ENCODE results near the gene PTPN11.

Gene PTPN11

GRCh38 chr12:112524676-112525425, 106.1 kb downstream of the PTPN11 start:
- H3K4me3 Mint-ChIP-seq, result no peak overlapping the region
- peaks cover 3% of the 10 kb centered on the region for H3K9me3 Mint-ChIP-seq
- TF ChIP-seq, protein P1, sequence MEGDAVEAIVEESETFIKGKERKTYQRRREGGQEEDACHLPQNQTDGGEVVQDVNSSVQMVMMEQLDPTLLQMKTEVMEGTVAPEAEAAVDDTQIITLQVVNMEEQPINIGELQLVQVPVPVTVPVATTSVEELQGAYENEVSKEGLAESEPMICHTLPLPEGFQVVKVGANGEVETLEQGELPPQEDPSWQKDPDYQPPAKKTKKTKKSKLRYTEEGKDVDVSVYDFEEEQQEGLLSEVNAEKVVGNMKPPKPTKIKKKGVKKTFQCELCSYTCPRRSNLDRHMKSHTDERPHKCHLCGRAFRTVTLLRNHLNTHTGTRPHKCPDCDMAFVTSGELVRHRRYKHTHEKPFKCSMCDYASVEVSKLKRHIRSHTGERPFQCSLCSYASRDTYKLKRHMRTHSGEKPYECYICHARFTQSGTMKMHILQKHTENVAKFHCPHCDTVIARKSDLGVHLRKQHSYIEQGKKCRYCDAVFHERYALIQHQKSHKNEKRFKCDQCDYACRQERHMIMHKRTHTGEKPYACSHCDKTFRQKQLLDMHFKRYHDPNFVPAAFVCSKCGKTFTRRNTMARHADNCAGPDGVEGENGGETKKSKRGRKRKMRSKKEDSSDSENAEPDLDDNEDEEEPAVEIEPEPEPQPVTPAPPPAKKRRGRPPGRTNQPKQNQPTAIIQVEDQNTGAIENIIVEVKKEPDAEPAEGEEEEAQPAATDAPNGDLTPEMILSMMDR (IDR thresholded peaks at IDR 0.05), result no peak
- H3K27ac Mint-ChIP-seq, result no peak overlapping the region
- H3K36me3 Mint-ChIP-seq (ENCODE audit: low read depth), result no peaks in the 10 kb centered on the region
- peaks cover 8% of the 10 kb centered on the region for H3K27me3 Mint-ChIP-seq (ENCODE audit: low read depth, poor library complexity)
- no peaks in the 10 kb centered on the region for H3K4me1 Mint-ChIP-seq
- DNase-seq, result no peak

GRCh38 chr12:112525426-112525809, 106.7 kb downstream of the PTPN11 start:
- peaks cover 3% of the 10 kb centered on the region for H3K9me3 Mint-ChIP-seq
- no peak for DNase-seq
- no peak overlapping the region for H3K4me3 Mint-ChIP-seq
- TF ChIP-seq, protein P1 (IDR thresholded peaks at IDR 0.05), result no peak
- peaks cover 8% of the 10 kb centered on the region for H3K27me3 Mint-ChIP-seq (ENCODE audit: low read depth, poor library complexity)
- H3K36me3 Mint-ChIP-seq (ENCODE audit: low read depth), result no peaks in the 10 kb centered on the region
- H3K27ac Mint-ChIP-seq, result no peak overlapping the region
- no peaks in the 10 kb centered on the region for H3K4me1 Mint-ChIP-seq

- Mint-ChIP-seq H3K36me3 (ENCODE audit: low read depth) (no peaks in the 10 kb centered on the region), H3K27ac (no peak overlapping the region), H3K4me3 (no peak overlapping the region), H3K4me1 (no peaks in the 10 kb centered on the region), H3K9me3 (no peaks in the 10 kb centered on the region), H3K27me3 (ENCODE audit: low read depth, poor library complexity) (peaks cover 4% of the 10 kb centered on the region)
- no peak for DNase-seq
- TF ChIP-seq, protein P1 (IDR thresholded peaks at IDR 0.05), result no peak
These were observed 108.3 kb downstream of the PTPN11 start for GRCh38 chr12:112527082-112527481.

DNA sequence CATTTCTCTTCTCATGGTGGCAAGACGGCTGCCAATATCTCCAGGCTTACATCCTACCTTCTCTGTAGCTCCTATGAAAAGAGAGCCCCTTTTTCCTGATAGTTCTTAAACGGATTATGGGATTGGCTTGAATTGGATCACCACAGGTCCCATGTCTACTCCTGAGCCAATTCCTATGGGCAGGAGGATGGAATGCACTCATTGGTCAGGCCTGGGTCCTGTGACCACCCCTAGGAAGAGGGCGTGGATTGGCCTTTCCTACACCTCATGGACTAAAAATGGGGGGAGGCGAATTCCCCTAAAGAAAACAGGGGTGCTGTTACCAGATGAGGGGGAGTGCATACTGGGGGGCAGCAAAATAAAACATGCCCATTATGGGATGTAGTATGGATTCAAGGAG, 108.8 kb downstream of the PTPN11 start:
- DNase-seq, result no peak
- TF ChIP-seq, protein P1 (IDR thresholded peaks at IDR 0.05), result no peak
- Mint-ChIP-seq H3K36me3 (ENCODE audit: low read depth) (no peaks in the 10 kb centered on the region), H3K4me1 (no peaks in the 10 kb centered on the region), H3K27me3 (ENCODE audit: low read depth, poor library complexity) (peaks cover 4% of the 10 kb centered on the region), H3K4me3 (no peak overlapping the region), H3K9me3 (no peaks in the 10 kb centered on the region), H3K27ac (no peak overlapping the region)

GRCh38 chr12:112528521-112528920, 109.8 kb downstream of the PTPN11 start:
- Mint-ChIP-seq H3K9me3 (no peaks in the 10 kb centered on the region), H3K4me3 (no peak overlapping the region), H3K4me1 (no peaks in the 10 kb centered on the region), H3K27ac (no peak overlapping the region), H3K36me3 (ENCODE audit: low read depth) (no peaks in the 10 kb centered on the region), H3K27me3 (ENCODE audit: low read depth, poor library complexity) (peaks cover 4% of the 10 kb centered on the region)
- DNase-seq, result no peak
- TF ChIP-seq, protein P1 (IDR thresholded peaks at IDR 0.05), result no peak

DNA sequence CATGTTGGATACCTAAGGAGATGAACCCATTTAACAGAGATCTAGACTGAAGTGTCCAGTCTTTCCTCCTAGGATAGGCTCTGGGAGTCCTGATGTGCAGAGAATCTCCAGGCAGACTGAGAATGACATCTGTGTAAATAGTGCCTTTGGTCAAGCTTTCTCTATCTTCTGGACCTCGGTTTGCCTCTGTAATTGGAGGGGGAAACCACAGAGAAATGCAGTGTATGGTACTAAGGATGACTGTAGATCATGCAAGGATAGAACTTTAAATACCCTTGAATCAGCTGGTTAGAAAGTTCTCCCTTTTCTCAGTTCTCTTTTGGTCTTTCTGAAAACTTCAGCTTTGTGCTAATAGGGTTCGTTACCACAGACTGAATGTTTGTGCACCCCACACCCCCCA, 112.2 kb downstream of the PTPN11 start:
- H3K4me3 Mint-ChIP-seq, result no peak overlapping the region
- peaks cover 4% of the 10 kb centered on the region for H3K27me3 Mint-ChIP-seq (ENCODE audit: low read depth, poor library complexity)
- H3K36me3 Mint-ChIP-seq (ENCODE audit: low read depth), result no peaks in the 10 kb centered on the region
- TF ChIP-seq, protein P1 (IDR thresholded peaks at IDR 0.05), result no peak
- H3K9me3 Mint-ChIP-seq, result no peaks in the 10 kb centered on the region
- H3K27ac Mint-ChIP-seq, result no peak overlapping the region
- H3K4me1 Mint-ChIP-seq, result no peaks in the 10 kb centered on the region
- DNase-seq, result no peak
